HG02884 (cell line): ENCODE measurements around the gene HSF5.

Experiments
- ATAC-seq: cut with Tn5 transposase; IDR thresholded peaks from one replicate; pipeline ENCODE4 v1.9.1; 2021; ENCODE audit warnings: mild to moderate bottlenecking, moderate library complexity; ENCODE audit not compliant: unreplicated experiment

The HSF5 gene

DNA sequence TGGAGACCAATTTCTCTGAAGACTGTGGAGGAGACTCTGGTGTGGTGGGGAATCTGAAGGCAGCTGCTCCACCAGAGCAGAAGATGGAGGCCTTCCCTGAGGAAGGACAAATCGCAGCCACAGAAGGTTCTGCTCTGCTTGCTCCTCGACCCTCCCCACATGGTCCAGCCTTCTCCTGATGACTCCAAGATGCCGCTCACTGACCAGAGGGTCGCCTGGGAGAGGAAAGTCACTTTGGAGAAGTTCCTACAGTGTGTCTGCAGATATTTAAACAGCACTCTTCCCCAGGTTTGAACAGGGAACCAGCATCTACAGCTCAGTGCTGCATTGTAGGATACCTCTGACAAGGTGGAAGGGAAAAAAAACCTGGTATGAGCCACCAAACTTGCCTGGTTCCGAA, 115.2 kb downstream of the HSF5 start:
- ATAC-seq = no peak

DNA sequence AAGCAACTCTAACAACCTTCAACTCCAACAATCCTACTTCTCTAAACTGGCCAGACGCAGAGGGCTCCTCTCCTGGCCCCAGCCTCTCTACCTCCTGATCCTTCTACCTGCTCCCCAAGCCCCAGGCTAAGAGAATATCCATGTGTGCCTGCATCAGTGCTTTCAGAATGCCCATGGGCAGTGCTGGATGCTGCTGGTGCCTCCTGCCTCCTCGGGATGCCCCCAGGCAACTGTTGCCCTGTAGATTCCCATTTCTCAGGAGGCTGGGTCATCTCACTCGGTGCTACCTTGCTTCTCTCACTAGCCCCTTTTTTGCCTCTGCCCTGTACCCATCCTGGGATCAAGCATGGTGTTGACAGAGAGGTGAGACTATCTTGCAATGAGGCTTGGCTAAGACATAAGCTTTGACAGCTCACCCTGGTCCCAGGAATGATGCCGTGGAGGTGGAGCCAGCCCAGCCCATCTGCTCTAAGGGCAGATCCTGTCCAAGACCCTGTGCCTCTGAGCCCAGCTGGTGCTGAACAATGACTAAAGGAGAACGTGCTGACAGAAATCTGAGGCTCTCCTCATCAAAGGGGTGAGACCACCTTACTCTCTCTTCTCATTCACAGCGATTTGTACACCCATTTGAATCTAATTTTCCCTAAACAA, 116.8 kb downstream of the HSF5 start:
- no peak for ATAC-seq

DNA sequence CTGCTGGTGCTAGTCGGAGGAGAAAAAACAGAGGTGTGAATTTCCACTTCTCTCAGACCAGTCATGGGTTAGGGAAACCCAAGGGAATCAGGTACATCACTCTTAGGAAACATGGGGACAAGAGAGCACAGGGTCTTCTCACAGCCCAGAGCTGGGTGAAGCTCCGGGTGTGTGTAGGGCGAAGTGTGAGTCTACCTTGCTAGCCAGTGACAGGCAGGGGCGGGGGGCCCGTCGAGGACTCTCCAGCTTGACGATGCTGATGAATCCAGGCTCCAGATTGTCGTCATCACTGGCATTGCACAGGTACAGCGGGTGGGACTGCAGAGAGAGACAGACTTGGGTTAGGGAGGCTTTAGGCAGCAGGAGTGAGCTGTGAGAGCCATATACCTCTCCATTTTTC, 117.5 kb downstream of the HSF5 start:
- ATAC-seq = no peak

DNA sequence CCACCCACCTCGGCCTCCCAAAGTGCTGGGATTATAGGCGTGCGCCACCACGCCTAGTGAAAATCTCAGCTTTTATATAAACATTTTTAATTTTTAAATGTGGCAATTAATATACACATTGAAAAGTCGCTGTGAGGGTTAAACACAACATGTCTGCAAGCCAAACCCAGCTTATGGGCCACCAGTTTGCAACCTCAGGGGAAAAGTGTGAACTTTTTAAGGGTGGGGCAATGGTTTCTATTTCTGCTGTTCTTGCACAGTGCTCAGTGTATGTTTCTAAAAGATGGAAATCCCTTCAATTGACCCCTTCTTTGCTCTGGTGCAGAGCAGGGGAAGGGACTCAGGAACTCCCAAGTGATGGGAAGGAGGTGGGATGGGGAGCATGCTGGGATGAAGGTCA, 117.9 kb downstream of the HSF5 start:
- no peak for ATAC-seq
